Astrocyte of the cerebellum (primary cell): ENCODE results near the gene ICAM5.
A peak's percentile ranks its signal among the peaks of the same experiment; 100 is the strongest.

ENCODE experiments used
- DNase-seq: peaks from one replicate; pipeline ENCODE4 v3.0.0-alpha.2; 2011; ENCODE audit warnings: low read depth
- H3K4me3 ChIP-seq: 2 replicates; pipeline ENCODE4 v1.5.1; 2011; ENCODE audit warnings: mild to moderate bottlenecking, low read depth, low read length, moderate library complexity
- CTCF ChIP-seq: IDR thresholded peaks from 2 replicates; pipeline ENCODE4 v1.5.1; 2012; ENCODE audit warnings: low read length, low read depth, moderate library complexity, mild to moderate bottlenecking; ENCODE audit errors: missing control alignments
- in situ Hi-C: cut with HindIII; loops from 2 replicates; pipeline ENCODE4 v1.10.0; 2017; ENCODE audit warnings: low sequenced_read_pairs

The ICAM5 gene

GRCh38 chr19:10252707-10253106, 37.0 kb upstream of the ICAM5 start:
- no peak for TF ChIP-seq CTCF
- H3K4me3 ChIP-seq: peak overlapping the region; percentile 92
- no peak for DNase-seq
- in situ Hi-C loops: no loop called here

GRCh38 chr19:10254244-10254643, 35.5 kb upstream of the ICAM5 start:
- in situ Hi-C loops: no loop called here
- TF ChIP-seq CTCF: no peak
- no peak overlapping the region for H3K4me3 ChIP-seq
- no peak for DNase-seq

- in situ Hi-C loops: no loop called here
- no peak for TF ChIP-seq CTCF
- no peak overlapping the region for H3K4me3 ChIP-seq
- DNase-seq: no peak
Measured at GRCh38 chr19:10255358-10255757, 34.4 kb upstream of the ICAM5 start.

- TF ChIP-seq CTCF: no peak
- in situ Hi-C loops: no loop called here
- no peak overlapping the region for H3K4me3 ChIP-seq
- DNase-seq: no peak
Measured at GRCh38 chr19:10256551-10256950, 33.2 kb upstream of the ICAM5 start.

GRCh38 chr19:10256970-10257615, 32.7 kb upstream of the ICAM5 start:
- no peak for TF ChIP-seq CTCF
- H3K4me3 ChIP-seq: no peak overlapping the region
- no peak for DNase-seq
- in situ Hi-C loops: no loop called here

- DNase-seq: no peak
- no peak for TF ChIP-seq CTCF
- H3K4me3 ChIP-seq: no peak overlapping the region
- in situ Hi-C loops: no loop called here
Measured at GRCh38 chr19:10258080-10258710, 31.6 kb upstream of the ICAM5 start.
